Raji (cell line): ENCODE data around the gene CEMIP.

Source experiments
- POLR2A ChIP-seq: IDR thresholded peaks from 2 replicates; pipeline ENCODE4 v1.6.1; 2011; ENCODE audit warnings: low read depth, low read length, control low read depth; ENCODE audit not compliant: insufficient read depth

Gene CEMIP

DNA sequence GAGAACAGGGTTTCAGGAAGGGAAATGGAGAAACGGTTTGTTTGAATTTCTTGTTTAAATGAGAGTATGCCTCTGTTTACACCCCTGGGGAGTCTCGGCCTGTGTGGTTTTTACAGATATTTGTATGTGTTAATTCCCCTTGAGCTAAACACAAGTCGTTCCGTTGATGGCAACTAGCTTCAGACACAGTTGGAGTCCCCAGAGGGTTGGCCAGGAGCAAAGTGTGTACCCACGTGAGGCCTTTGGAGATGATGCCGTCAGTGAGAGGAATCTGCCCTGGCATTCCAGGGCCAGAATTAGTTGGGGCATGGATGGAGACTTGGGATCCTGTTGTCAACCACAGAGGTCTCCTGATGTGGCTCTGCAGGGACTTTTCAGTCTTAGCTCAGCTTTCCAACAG, 44.0 kb downstream of the CEMIP start:
- TF ChIP-seq POLR2A, result no peak

DNA sequence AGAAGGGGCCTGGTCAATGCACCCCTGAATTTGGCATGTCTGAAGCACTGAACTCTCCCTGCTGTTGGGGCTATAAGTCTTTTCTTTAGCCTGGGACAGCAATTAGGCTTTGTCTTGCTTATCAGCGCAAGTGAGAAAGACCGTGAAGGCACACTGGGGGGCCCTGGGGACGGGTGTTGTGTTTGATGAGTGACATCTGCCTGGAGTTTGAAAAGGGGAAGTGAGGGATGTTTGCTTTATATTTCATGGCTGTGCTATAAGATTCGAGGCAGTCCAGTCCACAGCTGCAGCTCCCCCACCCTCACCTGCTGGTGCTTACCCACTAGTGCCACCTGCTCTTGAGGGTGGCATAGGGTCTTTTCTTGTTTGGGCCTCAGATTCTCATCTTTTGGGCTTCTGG, 44.8 kb downstream of the CEMIP start:
- TF ChIP-seq POLR2A, result no peak

DNA sequence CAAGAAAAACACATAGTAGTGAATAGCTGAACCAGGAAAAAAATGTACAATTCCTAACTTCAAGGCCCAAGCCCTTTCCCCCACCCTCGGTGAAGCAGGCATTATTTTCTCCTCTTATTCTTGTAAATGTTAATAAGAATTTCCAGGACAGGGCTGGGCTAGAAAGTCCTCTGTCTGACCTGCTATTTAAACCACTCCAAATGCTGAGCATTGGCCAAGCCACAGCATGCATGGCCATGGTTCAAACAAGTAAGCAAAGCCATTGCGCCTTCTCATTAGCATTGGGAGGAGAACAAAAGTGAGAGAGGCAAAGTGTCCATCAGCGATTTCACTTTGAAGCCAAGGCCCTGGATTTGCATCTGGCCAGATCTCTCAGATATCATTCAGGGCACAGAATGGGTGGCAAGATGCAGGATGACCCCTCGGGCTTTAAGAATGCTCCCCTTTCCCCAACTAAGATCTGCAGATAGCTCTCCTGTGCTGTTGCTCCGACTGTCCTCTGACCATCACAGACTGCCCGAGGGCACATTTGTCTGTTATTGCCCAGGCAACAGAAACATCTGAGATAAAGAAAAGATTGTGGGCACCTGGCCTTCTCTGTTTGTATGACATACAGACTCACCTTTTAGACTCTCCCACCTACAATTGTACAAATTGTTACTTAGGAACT, 46.3 kb downstream of the CEMIP start:
- no peak for TF ChIP-seq POLR2A

DNA sequence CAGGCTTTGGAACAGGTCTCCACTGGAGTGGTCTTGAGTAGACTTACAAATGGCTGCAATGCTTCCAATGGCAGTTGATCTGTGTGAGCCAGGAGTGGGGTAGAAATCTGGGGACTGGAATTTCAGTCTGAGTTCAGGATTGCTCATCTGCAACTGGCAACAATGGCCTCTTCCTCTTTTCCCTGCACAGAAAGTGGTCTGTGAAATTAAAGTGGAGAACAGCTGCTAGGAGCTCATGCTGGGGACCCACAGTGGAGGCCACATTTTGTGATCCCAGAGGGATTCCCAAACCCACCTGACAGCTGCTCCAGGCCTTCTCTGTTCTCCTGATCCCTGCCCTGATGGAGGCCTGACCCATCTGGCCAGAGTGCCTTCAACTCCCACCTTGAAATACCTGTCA, 49.6 kb downstream of the CEMIP start:
- TF ChIP-seq POLR2A, result no peak

DNA sequence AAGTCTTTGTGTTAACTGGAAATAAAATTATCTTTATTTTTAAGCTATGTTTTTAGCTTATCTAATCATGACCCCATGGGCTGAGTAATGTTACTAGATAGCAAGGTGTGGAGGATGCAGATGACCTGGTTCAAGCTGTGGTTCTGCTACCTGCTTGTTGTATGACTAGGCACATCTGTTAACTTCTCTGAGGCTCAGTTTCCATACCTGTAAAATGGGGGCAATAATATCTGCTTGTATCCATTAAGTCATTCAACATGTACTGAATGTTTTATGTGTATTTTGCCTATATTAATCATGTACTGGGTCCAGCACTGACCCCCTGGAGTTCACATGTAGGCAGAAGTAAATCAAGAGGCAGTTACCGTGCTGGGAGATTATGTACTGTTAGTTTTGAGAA, 51.5 kb downstream of the CEMIP start:
- no peak for TF ChIP-seq POLR2A

DNA sequence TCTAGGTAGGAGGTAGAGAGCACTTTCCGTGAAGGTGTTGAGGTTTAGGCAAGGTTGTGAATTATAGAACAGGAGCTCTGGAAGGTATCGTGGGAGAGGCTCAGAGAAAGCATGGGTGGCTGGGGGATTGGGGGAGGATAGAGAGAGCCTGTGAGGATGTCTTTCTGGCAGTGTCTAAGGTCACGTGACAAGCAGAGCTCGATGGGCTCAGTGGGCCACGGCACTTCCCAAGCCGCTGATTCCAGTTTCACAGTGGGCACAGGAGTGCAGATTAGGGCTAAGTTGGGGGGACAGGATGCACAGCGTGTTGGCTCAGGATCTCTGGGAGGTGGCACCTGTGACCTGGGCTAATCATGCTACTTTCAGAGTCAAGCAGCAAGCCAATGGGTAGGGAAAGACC, 52.0 kb downstream of the CEMIP start:
- no peak for TF ChIP-seq POLR2A

DNA sequence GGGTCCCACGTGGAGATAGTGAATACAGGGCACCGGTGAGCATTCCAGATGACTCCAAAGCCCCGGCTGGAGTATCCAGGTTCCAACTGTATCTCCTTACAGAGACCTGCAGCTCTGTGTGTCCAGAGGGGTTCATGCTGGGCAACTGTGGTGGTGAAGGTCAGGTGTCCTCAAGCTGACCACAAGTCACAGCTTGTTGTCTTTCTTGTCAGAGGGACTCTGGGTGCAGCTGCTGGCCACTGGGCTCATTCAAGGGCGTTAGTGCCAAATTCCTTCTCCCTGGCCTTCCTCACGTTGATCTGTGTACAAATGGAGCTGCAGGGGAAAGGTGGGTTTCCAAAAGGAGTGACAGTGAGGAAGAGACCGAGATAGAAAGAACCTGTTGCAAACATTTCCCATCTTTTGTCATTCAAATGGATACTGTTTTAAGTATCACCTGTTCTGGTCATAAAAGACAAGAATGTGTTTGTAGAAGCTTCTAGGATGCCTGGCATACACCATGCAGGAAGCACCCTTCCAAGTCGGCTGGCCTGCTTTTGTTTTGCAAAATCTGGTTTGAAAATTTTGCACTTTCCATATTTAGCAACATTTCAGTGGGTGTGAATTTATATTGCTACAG, 52.5 kb downstream of the CEMIP start:
- TF ChIP-seq POLR2A, result no peak

DNA sequence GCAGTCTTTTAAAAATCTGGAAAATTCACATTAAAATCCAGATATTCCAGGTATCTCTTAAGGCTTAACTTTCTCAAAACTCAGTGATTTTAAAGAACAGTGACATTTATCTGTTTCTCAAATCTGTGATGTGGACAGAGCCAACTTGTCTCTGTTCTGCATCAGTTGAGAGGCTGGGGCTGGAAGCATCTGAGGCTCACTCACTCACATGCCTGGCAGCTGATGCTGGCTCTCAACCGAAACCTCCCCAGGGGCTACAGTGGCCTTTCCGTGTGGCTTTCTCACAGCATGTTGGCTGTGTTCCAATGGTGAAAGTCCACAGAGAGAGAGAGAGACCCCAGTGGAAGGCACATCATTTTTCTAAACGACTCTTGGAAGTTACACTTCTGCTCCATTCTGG, 53.5 kb downstream of the CEMIP start:
- TF ChIP-seq POLR2A, result no peak

DNA sequence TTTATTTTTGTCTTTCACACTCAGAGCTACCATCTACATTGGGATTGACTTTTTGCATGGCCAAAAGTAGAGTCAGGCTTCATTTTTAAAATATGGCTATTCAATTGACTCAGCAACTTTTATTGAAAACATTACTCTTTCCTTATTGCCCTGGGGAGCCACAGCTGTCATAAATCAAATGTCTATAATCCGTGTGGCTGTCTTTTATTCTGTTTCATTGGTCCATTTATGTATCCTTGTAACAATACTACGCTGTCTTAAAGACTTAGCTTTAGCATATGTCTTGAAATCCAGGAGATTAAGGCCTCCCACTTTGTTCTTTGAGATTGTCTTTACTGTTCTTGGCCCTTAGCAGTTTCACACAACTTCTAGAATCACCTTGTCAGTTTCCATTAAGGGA, 55.2 kb downstream of the CEMIP start:
- no peak for TF ChIP-seq POLR2A

DNA sequence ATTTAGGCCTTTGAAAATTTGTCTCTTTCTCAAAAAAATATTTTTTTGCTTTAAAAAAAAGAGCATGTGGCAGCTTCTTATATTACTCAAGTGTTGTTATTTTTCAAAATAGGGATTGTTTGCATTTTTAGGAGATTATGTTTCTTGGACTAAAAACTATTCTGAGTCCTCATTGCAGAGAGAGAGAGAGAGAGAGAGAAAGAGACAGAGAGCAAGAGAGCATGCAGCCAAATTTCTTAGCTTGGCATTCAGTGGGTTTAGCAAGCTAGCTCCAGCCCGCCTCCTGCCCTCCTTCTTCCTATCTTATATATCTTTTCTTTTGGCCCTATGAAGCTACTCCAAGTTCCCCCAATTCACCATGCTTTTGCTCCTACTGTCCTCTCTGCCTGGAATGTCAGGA, 55.7 kb downstream of the CEMIP start:
- no peak for TF ChIP-seq POLR2A

DNA sequence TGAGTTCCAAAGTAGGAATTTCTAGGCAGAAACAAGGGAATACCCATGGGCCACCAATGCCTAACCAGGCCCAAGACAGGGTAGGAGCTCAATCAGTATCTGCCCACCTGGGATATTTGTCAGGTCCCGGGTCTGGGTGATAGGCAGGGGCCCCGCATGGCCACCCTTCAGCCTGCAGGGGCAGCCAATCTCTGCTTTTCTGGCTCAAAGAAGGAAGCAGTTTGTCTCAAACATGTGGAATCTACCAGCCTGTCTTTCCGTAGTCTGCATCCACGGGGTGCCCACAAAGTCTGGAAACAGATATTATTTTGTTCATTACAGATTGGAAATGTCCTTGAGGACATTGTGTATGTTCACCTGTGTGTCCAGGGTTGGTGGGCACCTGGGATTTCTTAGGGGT, 56.2 kb downstream of the CEMIP start:
- no peak for TF ChIP-seq POLR2A

DNA sequence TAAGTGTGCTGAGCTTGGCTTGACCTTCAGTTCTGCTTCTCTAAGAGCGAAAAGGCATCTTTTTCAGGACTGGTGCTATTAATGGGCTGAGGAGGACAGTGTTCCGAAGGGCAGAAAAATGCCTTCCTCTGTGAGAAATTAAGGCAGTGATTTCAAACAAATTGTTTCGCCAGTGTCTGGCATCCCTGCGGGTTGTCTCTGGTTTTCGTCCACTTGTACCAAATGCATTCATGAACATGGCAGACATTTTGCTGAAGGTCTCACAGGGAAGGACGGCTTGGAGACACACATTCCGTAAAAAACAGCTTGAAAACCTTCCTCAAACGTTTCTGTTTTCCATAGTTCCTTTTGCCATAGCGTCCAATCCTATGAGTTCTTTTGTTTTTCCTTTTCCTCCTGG, 57.1 kb downstream of the CEMIP start:
- TF ChIP-seq POLR2A, result no peak

DNA sequence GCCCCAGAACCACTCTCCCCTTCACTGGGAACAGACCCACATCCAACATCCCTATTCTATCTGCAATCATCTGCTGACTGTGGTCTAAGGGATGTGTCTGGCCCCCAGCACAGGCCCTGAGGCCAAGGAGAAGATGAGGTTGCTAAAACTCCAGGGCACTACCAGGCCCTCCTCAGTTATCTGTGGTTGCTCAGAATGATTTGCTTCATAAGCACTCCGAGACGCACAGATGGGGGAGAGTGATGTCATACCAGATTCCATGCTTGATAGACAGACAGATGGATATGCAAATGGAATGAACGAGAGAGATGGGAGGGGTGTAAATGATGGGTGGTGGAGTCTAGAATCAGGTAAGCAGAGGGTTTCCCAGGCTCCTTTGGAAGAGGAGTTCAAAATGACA, 57.8 kb downstream of the CEMIP start:
- no peak for TF ChIP-seq POLR2A

DNA sequence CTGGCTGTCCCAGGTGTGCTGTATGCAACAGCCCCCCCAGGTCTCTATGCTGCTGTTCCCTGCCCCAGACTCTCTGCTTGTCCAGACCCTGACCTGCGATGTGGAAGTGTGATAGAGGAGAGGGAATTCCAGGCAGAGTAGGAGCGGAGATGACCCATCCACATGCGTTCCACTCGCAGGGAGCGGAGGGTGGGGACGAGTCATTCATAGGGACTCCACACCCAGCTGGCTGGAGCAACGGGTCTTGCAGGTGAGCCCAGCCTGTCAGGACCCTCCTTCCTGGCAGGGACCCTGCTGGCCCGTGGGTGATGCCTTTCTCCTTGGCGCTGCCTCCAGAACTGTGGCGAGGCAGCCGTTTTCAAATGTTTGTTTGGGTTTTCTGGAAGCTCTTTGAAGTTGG, 58.8 kb downstream of the CEMIP start:
- TF ChIP-seq POLR2A, result no peak

DNA sequence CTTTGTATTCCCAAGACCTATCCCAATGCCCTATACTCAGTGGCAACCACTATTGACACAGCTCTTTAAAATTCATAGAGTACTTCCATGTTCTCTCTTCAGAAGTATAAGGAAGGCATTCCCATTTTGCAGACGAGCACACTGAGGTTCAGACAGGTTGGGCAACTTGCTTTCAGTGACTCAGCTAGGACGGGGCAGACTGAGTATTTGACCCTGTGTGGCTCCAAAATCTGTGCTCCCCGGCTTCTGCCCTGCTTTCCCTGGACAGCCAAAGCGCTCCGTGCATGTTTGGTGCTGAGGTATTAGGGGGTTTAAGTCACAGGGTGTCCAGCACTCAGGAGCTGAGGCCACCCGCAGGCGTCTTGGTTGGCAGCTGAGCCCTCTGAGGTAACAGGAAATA, 59.5 kb downstream of the CEMIP start:
- TF ChIP-seq POLR2A, result no peak

DNA sequence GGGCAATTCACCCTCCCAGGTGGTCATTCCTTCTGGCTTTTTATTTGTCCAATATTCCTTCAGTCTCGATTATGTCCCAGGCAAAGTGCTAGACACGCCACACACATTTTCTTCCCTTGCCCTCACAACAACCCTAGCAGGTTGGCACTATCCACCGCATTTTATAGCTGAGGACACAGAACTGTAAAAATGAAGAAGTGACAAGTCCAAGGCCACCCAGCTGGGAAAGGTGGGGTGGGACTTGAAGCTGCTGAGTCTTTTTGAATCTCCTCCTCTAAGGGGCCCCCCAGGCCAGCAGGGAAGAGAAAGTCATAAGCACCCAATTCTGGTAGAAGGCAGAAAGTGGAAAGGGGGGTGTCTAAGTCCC, 60.6 kb downstream of the CEMIP start:
- TF ChIP-seq POLR2A, result no peak
